Thyroid gland (tissue), 4 donors: ENCODE data around the gene SNX13.

Experiments used
- CTCF ChIP-seq, 6 experiments: fragments of 200-600 bp in 3 of 6; fragments of 450-650 bp in 3 of 6; sonication (generic) in 3 of 6; IDR thresholded peaks; one replicate each; pipeline ENCODE4 v1.5.1; 2016 to 2019; ENCODE audit warnings: antibody characterized with exemption in 6 of 6, mild to moderate bottlenecking in 2 of 6, inconsistent platforms in 1 of 6, moderate library complexity in 1 of 6
- POLR2A ChIP-seq, 2 donors: fragments of 450-650 bp; IDR thresholded peaks; one replicate each; pipeline ENCODE4 v1.6.1; 2017; ENCODE audit warnings: antibody characterized with exemption in 2 of 2, mild to moderate bottlenecking in 2 of 2, moderate library complexity in 1 of 2

GRCh38 chr7:17985473-17986239 is 45.4 kb upstream of the SNX13 start:
- TF ChIP-seq CTCF (IDR thresholded peaks at IDR 0.05) (no peak), POLR2A (IDR thresholded peaks at IDR 0.05) (no peak)
